Natural killer cell (primary cell): ENCODE results near the gene MTIF3. TPM values are rescaled to one million over a fixed set of nuclear protein-coding genes. Genes with fewer than 3 reads are reported as not detected.

Source experiments
- ATAC-seq, 3 donors: fragments of 150-1000 bp in 2 of 3; fragments of 200-7000 bp in 1 of 3; cut with Tn5 transposase; 1 replicate in 1 of 3; 2 replicates in 2 of 3; pipeline ENCODE4 v1.10.0; 2021; ENCODE audit warnings: mild to moderate bottlenecking in 2 of 3, moderate library complexity in 2 of 3
- DNase-seq, 2 donors: peaks; one replicate each; pipeline versions ENCODE4 v3.0.0 to v3.0.0-alpha.2; 2013 to 2021; ENCODE audit warnings: mixed read lengths in 1 of 2
- H3K27ac ChIP-seq: one replicate; pipeline ENCODE4 v1.5.1; 2013; ENCODE audit warnings: mild to moderate bottlenecking, low read length
- H3K27me3 ChIP-seq: one replicate; pipeline ENCODE4 v1.6.1; 2013; ENCODE audit warnings: low read length; ENCODE audit not compliant: control insufficient read depth, insufficient read depth
- H3K36me3 ChIP-seq: one replicate; pipeline ENCODE4 v1.6.1; 2013; ENCODE audit warnings: low read length; ENCODE audit not compliant: control insufficient read depth, insufficient read depth
- H3K4me1 ChIP-seq: one replicate; pipeline ENCODE4 v1.6.1; 2013; ENCODE audit warnings: low read length; ENCODE audit not compliant: control insufficient read depth, insufficient read depth
- H3K4me3 ChIP-seq: one replicate; pipeline ENCODE4 v1.5.1; 2013; ENCODE audit warnings: low read length
- H3K9me3 ChIP-seq: one replicate; pipeline ENCODE4 v1.6.1; 2013; ENCODE audit warnings: low read length; ENCODE audit not compliant: control insufficient read depth, insufficient read depth
- H3K27ac Mint-ChIP-seq, 2 donors: one replicate each; pipeline ENCODE4 v1.8.0; 2022; ENCODE audit warnings: mild to moderate bottlenecking in 2 of 2, mixed read lengths in 2 of 2, moderate library complexity in 1 of 2
- H3K27me3 Mint-ChIP-seq, 2 donors: one replicate each; pipeline ENCODE4 v1.8.0; 2022; ENCODE audit warnings: low read depth in 2 of 2, mixed read lengths in 2 of 2
- H3K36me3 Mint-ChIP-seq: one replicate; pipeline ENCODE4 v1.8.0; 2022; ENCODE audit warnings: mixed read lengths
- H3K4me1 Mint-ChIP-seq, 2 donors: one replicate each; pipeline ENCODE4 v1.8.0; 2022; ENCODE audit warnings: mixed read lengths in 2 of 2
- H3K4me3 Mint-ChIP-seq: one replicate; pipeline ENCODE4 v1.8.0; 2022; ENCODE audit warnings: mild to moderate bottlenecking, moderate library complexity, mixed read lengths
- H3K9me3 Mint-ChIP-seq, 2 donors: one replicate each; pipeline ENCODE4 v1.8.0; 2022; ENCODE audit warnings: mixed read lengths in 2 of 2
- CTCF ChIP-seq: fragments of 200-600 bp; IDR thresholded peaks from one replicate; pipeline ENCODE4 v1.8.0; 2022; ENCODE audit warnings: antibody characterized with exemption
- WGBS: methylation state at CpG from one replicate; pipeline ENCODE4 v1.1.7; 2013; ENCODE audit warnings: missing lambda C conversion rate; ENCODE audit not compliant: insufficient coverage; 5-methylcytosine and 5-hydroxymethylcytosine counted together
- intact Hi-C: fragments of 100-400 bp; cut with micrococcal nuclease; formaldehyde crosslinking; loops from one replicate; pipeline ENCODE4 v1.14.2; 2022
- total RNA-seq, 4 donors: library from RNA; stranded (reverse); fragments of 120-200 nt in 1 of 4; gene quantifications; one replicate each; pipeline versions ENCODE4 v1.2.3 to v1.2.4, GENCODE V29; 2013 to 2022

MTIF3 gene
- total RNA-seq, 3 donors from 2014 or later (not counting 1 experiment from before 2014, with no cell fraction given), result 30.2 to 56.6 (median 36.8) TPM

DNA sequence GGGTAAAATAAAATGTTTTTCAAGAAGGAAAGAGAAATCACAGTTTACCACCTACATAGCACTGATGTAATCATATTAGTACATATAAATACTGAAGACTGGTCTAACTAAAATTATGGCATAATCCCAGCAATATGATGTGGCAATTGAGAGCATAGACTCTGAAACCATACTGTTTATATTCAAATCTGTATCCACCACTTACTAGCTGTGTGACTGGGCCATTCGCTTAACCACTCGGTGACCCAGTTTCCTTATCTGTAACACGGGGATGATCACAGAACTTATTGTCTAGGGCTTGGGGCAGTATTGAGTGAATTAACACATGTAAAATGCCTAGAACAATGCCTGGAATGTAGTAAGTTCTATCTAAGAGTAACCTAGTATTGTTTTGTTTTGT, 39.0 kb downstream of the MTIF3 start:
- H3K36me3 ChIP-seq, result no peaks in the 10 kb centered on the region
- H3K27me3 Mint-ChIP-seq, result peaks cover 12 to 37% of the 10 kb centered on the region in 2 donors
- WGBS, result 61% methylated on average over 3 of the region's 3 CpGs
- H3K4me3 Mint-ChIP-seq, result no peak overlapping the region
- no peaks in the 10 kb centered on the region for H3K36me3 Mint-ChIP-seq
- H3K4me3 ChIP-seq, result no peak overlapping the region
- ATAC-seq (no peak), DNase-seq (no peak)
- no peaks in the 10 kb centered on the region for H3K9me3 Mint-ChIP-seq
- peaks cover 3% of the 10 kb centered on the region for H3K4me1 ChIP-seq
- no peaks in the 10 kb centered on the region for H3K9me3 ChIP-seq
- intact Hi-C loops, result no loop called here
- H3K27me3 ChIP-seq, result no peaks in the 10 kb centered on the region
- H3K27ac Mint-ChIP-seq, result no peak overlapping the region
- no peak for TF ChIP-seq CTCF
- peaks cover 0 to 3% of the 10 kb centered on the region in 2 donors for H3K4me1 Mint-ChIP-seq
- no peak overlapping the region for H3K27ac ChIP-seq

GRCh38 chr13:27409013-27409412, 41.4 kb downstream of the MTIF3 start:
- Histone ChIP-seq H3K4me1 (peaks cover 4% of the 10 kb centered on the region), H3K9me3 (no peaks in the 10 kb centered on the region), H3K4me3 (no peak overlapping the region), H3K27ac (no peak overlapping the region), H3K36me3 (no peaks in the 10 kb centered on the region), H3K27me3 (no peaks in the 10 kb centered on the region)
- peaks cover 6 to 37% of the 10 kb centered on the region in 2 donors for H3K27me3 Mint-ChIP-seq
- no peak overlapping the region for H3K27ac Mint-ChIP-seq
- H3K36me3 Mint-ChIP-seq, result no peaks in the 10 kb centered on the region
- H3K9me3 Mint-ChIP-seq, result no peaks in the 10 kb centered on the region
- intact Hi-C loops, result loop anchor here (10.0 kb wide), 1 partner anchor 46 kb away; the partner anchor contains the start of gene MTIF3
- H3K4me3 Mint-ChIP-seq, result no peak overlapping the region
- no peak for ATAC-seq
- DNase-seq, result no peak
- 97% methylated on average over 2 of the region's 2 CpGs for WGBS
- no peak for TF ChIP-seq CTCF
- H3K4me1 Mint-ChIP-seq, result peaks cover 0 to 6% of the 10 kb centered on the region in 2 donors

DNA sequence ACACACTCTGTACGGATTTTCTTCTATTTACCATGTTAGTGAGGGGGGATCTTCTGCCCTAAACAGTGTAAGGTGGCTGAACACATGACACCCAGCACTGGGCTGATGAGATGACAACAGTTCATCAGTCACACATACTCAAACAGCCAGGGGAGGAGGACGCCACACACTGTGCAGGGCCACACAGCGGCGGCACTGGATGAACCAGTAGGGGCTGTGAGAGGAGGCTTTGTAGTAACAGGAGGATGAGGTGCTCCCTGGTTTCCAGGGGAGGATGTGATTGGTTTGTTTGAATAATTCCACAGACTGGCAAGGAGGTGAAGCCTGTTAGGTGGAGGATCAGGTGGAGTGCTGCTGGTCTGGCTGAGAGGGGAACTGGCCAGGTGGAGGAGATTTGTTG, 42.3 kb downstream of the MTIF3 start:
- WGBS, result 89% methylated on average over 3 of the region's 4 CpGs
- H3K9me3 Mint-ChIP-seq, result no peaks in the 10 kb centered on the region
- H3K4me3 Mint-ChIP-seq, result no peak overlapping the region

More for the DNA sequence above, 42.3 kb downstream of the MTIF3 start:
- Mint-ChIP-seq H3K4me1 (peaks cover 0 to 6% of the 10 kb centered on the region in 2 donors), H3K36me3 (no peaks in the 10 kb centered on the region), H3K27ac (no peak overlapping the region), H3K27me3 (peaks cover 6 to 37% of the 10 kb centered on the region in 2 donors)
- DNase-seq (no peak), ATAC-seq (no peak)
- Histone ChIP-seq H3K27ac (no peak overlapping the region), H3K4me3 (no peak overlapping the region), H3K27me3 (no peaks in the 10 kb centered on the region), H3K36me3 (no peaks in the 10 kb centered on the region), H3K9me3 (no peaks in the 10 kb centered on the region), H3K4me1 (peaks cover 4% of the 10 kb centered on the region)
- no peak for TF ChIP-seq CTCF
- intact Hi-C loops, result loop anchor here (10.0 kb wide), 1 partner anchor 47 kb away; the partner anchor contains the start of gene MTIF3
